ENCODE results near the gene CDH22. TPM values are rescaled to one million over a fixed set of nuclear protein-coding genes. Genes with fewer than 3 reads are reported as not detected.

The CDH22 gene
- total RNA-seq, 1 donor from 2014 or later, result 1.3 TPM

- H3K27ac Mint-ChIP-seq, result no peak overlapping the region
- H3K27me3 Mint-ChIP-seq, result peaks cover 61% of the 10 kb centered on the region
- no peaks in the 10 kb centered on the region for H3K9me3 Mint-ChIP-seq
- H3K4me3 Mint-ChIP-seq, result no peak overlapping the region
- H3K36me3 Mint-ChIP-seq, result no peaks in the 10 kb centered on the region
- peaks cover 5% of the 10 kb centered on the region for H3K4me1 Mint-ChIP-seq (ENCODE audit: unreplicated experiment)
- no peak for DNase-seq (ENCODE audit: extremely low spot score, unreplicated experiment)
- no peak for TF ChIP-seq CTCF (conservative IDR thresholded peaks at IDR 0.05)
Measured at GRCh38 chr20:46135856-46136633, 172.3 kb downstream of the CDH22 start.

- no peak overlapping the region for H3K4me3 Mint-ChIP-seq
- TF ChIP-seq CTCF (conservative IDR thresholded peaks at IDR 0.05), result no peak
- H3K36me3 Mint-ChIP-seq, result no peaks in the 10 kb centered on the region
- no peak for DNase-seq (ENCODE audit: extremely low spot score, unreplicated experiment)
- peaks cover 66% of the 10 kb centered on the region for H3K27me3 Mint-ChIP-seq
- H3K9me3 Mint-ChIP-seq, result no peaks in the 10 kb centered on the region
- H3K27ac Mint-ChIP-seq, result no peak overlapping the region
- peaks cover 5% of the 10 kb centered on the region for H3K4me1 Mint-ChIP-seq (ENCODE audit: unreplicated experiment)
Measured at GRCh38 chr20:46134716-46135115, 173.6 kb downstream of the CDH22 start.

- Mint-ChIP-seq H3K4me1 (ENCODE audit: unreplicated experiment) (peaks cover 5% of the 10 kb centered on the region), H3K9me3 (no peaks in the 10 kb centered on the region), H3K4me3 (no peak overlapping the region), H3K36me3 (no peaks in the 10 kb centered on the region), H3K27ac (no peak overlapping the region), H3K27me3 (peaks cover 69% of the 10 kb centered on the region)
- no peak for TF ChIP-seq CTCF (conservative IDR thresholded peaks at IDR 0.05)
- DNase-seq (ENCODE audit: extremely low spot score, unreplicated experiment), result no peak
Measured at GRCh38 chr20:46133886-46134654, 174.2 kb downstream of the CDH22 start.

- Mint-ChIP-seq H3K9me3 (no peaks in the 10 kb centered on the region), H3K27me3 (peaks cover 74% of the 10 kb centered on the region), H3K27ac (no peak overlapping the region), H3K4me3 (no peak overlapping the region), H3K4me1 (ENCODE audit: unreplicated experiment) (peaks cover 5% of the 10 kb centered on the region), H3K36me3 (no peaks in the 10 kb centered on the region)
- TF ChIP-seq CTCF (conservative IDR thresholded peaks at IDR 0.05), result peak; percentile 95
- DNase-seq (ENCODE audit: extremely low spot score, unreplicated experiment), result peak; percentile 85
Measured at GRCh38 chr20:46132705-46133120, 175.6 kb downstream of the CDH22 start.

GRCh38 chr20:46131396-46131795, 176.9 kb downstream of the CDH22 start:
- Mint-ChIP-seq H3K9me3 (no peaks in the 10 kb centered on the region), H3K27ac (no peak overlapping the region), H3K36me3 (no peaks in the 10 kb centered on the region), H3K4me1 (ENCODE audit: unreplicated experiment) (peaks cover 5% of the 10 kb centered on the region), H3K4me3 (no peak overlapping the region), H3K27me3 (peaks cover 73% of the 10 kb centered on the region)
- TF ChIP-seq CTCF (conservative IDR thresholded peaks at IDR 0.05), result no peak
- DNase-seq (ENCODE audit: extremely low spot score, unreplicated experiment), result no peak

Measured in type B pancreatic cell (in vitro differentiated cells).